Uterus (tissue), 4 donors: ENCODE measurements around the gene RBL1. TPM values are rescaled to one million over a fixed set of nuclear protein-coding genes. Genes with fewer than 3 reads are reported as not detected.
"Not testable (repeated sequence)": the region's sequence is repeated elsewhere in the genome, so short reads cannot be mapped to it uniquely, and the experiment has no call there.

Source experiments
- DNase-seq, 2 donors: peaks; one replicate each; pipeline ENCODE4 v3.0.0-alpha.2; 2019 to 2020
- H3K27ac ChIP-seq, 2 donors: fragments of 200-600 bp; sonication (generic); 1 replicate in 1 of 2; 2 replicates in 1 of 2; pipeline ENCODE4 v1.5.1; 2016 to 2018
- H3K27me3 ChIP-seq, 2 donors: fragments of 200-600 bp; sonication (generic); one replicate each; pipeline ENCODE4 v1.5.1; 2018 to 2019; ENCODE audit warnings: control low read depth in 1 of 2
- H3K36me3 ChIP-seq, 2 donors: fragments of 200-600 bp; sonication (generic); one replicate each; pipeline ENCODE4 v1.5.1; 2019; ENCODE audit warnings: control low read depth in 1 of 2
- H3K4me1 ChIP-seq, 2 donors: fragments of 200-600 bp; sonication (generic); one replicate each; pipeline ENCODE4 v1.5.1; 2018 to 2019; ENCODE audit warnings: control low read depth in 1 of 2
- H3K4me3 ChIP-seq, 2 donors: fragments of 200-600 bp; sonication (generic); 1 replicate in 1 of 2; 2 replicates in 1 of 2; pipeline ENCODE4 v1.5.1; 2018 to 2019; ENCODE audit warnings: mild to moderate bottlenecking in 1 of 2
- H3K9me3 ChIP-seq, 2 donors: fragments of 200-600 bp; sonication (generic); one replicate each; pipeline ENCODE4 v1.5.1; 2019; ENCODE audit warnings: control low read depth in 1 of 2
- POLR2A ChIP-seq, 2 donors: fragments of 450-650 bp; IDR thresholded peaks; one replicate each; pipeline ENCODE4 v1.6.1; 2016; ENCODE audit warnings: antibody characterized with exemption in 2 of 2, mild to moderate bottlenecking in 1 of 2, moderate library complexity in 1 of 2
- intact Hi-C: fragments of 100-400 bp; cut with DNase I; formaldehyde crosslinking; loops from one replicate; pipeline ENCODE4 v1.15.1; 2023; ENCODE audit warnings: low total_unique reads
- total RNA-seq, 4 donors: library from RNA; depleted of rRNA in 3 of 4; stranded (reverse); fragments of >200 nt in 3 of 4; gene quantifications; one replicate each; pipeline versions ENCODE4 v1.1.0 to v1.2.4, GENCODE V29; 2014 to 2023
- TF ChIP-seq, protein P1 (sequence below), 4 experiments: fragments of 200-600 bp in 2 of 4; fragments of 450-650 bp in 2 of 4; sonication (generic) in 2 of 4; IDR thresholded peaks; one replicate each; pipeline ENCODE4 v1.5.1; 2016 to 2019; ENCODE audit warnings: antibody characterized with exemption in 4 of 4, mild to moderate bottlenecking in 2 of 4, moderate library complexity in 1 of 4
- donor health status: DM: yes; HTN: yes; CAD: no.

RBL1 gene
- total RNA-seq, 4 donors from 2014 or later = 0.51 to 28.1 (median 12.0) TPM

DNA sequence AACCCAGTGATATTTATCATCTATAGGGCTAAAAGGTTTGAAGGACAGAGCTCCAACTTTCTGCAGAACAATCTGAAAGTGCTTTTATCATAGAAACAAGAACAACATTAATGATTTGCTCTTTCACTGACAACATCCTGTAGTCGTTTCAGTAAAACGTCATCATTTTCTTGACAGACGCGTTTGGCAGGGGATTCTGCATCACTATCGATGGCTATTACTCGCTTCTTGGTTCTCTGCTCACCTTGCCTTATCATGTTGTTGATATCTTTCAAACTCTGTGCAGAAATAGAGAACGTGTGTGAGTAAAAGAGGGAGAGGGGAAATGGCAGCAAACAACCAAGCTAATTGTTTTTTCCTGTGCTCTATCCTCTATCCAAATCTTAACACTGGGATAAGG, 97.1 kb downstream of the RBL1 start:
- H3K9me3 ChIP-seq = no peaks in the 10 kb centered on the region
- no peak for DNase-seq
- H3K4me3 ChIP-seq = no peak overlapping the region
- intact Hi-C loops = no loop called here
- no peaks in the 10 kb centered on the region for H3K27me3 ChIP-seq
- TF ChIP-seq, protein P1, sequence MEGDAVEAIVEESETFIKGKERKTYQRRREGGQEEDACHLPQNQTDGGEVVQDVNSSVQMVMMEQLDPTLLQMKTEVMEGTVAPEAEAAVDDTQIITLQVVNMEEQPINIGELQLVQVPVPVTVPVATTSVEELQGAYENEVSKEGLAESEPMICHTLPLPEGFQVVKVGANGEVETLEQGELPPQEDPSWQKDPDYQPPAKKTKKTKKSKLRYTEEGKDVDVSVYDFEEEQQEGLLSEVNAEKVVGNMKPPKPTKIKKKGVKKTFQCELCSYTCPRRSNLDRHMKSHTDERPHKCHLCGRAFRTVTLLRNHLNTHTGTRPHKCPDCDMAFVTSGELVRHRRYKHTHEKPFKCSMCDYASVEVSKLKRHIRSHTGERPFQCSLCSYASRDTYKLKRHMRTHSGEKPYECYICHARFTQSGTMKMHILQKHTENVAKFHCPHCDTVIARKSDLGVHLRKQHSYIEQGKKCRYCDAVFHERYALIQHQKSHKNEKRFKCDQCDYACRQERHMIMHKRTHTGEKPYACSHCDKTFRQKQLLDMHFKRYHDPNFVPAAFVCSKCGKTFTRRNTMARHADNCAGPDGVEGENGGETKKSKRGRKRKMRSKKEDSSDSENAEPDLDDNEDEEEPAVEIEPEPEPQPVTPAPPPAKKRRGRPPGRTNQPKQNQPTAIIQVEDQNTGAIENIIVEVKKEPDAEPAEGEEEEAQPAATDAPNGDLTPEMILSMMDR (IDR thresholded peaks at IDR 0.05) = no peak
- no peak for TF ChIP-seq POLR2A (IDR thresholded peaks at IDR 0.05)
- no peaks in the 10 kb centered on the region for H3K4me1 ChIP-seq
- no peaks in the 10 kb centered on the region for H3K36me3 ChIP-seq
- no peak overlapping the region for H3K27ac ChIP-seq

DNA sequence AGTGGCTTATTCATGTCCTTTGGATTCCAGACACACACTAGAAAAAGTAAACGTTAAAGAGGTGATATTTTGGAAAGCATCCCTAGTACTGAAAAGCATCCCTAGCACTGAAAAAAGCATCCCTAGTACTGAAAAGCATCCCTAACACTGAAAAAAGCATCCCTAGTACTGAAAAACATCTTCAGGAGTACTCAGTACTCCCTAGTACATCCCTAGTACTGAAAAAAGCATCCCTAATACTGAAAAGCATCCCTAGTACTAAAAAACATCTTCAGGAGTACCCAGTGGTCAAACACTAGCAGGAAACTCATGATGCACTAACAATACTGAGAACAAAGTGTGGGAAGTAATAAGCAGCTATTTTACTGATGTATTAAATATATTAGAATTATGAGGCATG, 98.7 kb downstream of the RBL1 start:
- Histone ChIP-seq H3K27me3 (no peaks in the 10 kb centered on the region), H3K27ac (no peak overlapping the region), H3K4me1 (no peaks in the 10 kb centered on the region), H3K36me3 (no peaks in the 10 kb centered on the region), H3K4me3 (no peak overlapping the region), H3K9me3 (no peaks in the 10 kb centered on the region)
- DNase-seq = no peak
- intact Hi-C loops = no loop called here
- TF ChIP-seq, protein P1 (IDR thresholded peaks at IDR 0.05) = no peak
- TF ChIP-seq POLR2A (IDR thresholded peaks at IDR 0.05) = no peak

DNA sequence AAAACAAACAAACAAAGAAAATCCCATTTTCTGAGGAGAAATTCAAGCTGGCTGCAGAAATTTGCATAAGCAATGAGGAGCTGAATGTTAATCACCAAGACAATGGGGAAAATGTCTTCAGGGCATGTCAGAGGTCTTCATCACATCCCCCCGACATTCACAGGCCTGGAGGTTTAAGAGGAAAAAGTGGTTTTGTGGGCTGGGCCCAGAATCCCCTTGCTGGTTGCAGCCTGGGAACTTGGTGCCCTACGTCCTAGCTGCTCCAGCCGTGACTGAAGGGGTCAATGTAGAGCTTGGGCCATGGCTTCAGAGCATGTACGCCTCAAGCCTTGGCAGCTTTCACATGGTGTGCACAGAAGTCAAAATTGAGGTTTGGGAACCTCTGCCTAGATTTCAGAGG, 101.6 kb downstream of the RBL1 start:
- H3K4me3 ChIP-seq, H3K9me3 ChIP-seq, H3K4me1 ChIP-seq, H3K27ac ChIP-seq, DNase-seq, intact Hi-C loops, H3K27me3 ChIP-seq, H3K36me3 ChIP-seq: not testable (repeated sequence)

DNA sequence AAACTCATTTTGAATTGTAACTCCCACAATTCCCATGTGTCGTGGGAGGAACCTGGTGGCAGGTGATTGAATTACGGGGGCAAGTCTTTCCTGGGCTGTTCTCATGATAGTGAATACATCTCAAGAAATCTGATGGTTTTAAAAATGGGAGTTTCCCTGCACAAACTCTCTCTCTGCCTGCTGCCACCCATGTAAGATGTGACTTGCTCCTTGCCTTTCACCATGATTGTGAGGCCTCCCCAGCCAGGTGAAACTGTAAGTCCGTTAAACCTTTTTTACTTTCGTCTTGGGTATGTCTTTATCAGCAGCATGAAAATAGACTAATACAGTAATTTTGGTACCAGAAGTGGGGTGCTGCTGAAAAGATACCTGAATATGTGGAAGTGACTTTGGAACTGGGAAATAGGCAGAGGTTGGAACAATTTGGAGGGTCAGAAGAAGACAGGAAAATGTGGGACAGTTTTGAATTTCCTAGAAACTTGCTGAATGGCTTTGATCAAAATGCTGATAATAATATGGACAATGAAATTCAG, 102.9 kb downstream of the RBL1 start:
- no peak for DNase-seq
- Histone ChIP-seq H3K36me3 (no peaks in the 10 kb centered on the region), H3K27ac (no peak overlapping the region), H3K4me1 (no peaks in the 10 kb centered on the region), H3K9me3 (no peaks in the 10 kb centered on the region), H3K27me3 (no peaks in the 10 kb centered on the region), H3K4me3 (no peak overlapping the region)
- TF ChIP-seq, protein P1 (IDR thresholded peaks at IDR 0.05) = no peak
- TF ChIP-seq POLR2A (IDR thresholded peaks at IDR 0.05) = no peak
- intact Hi-C loops = no loop called here

DNA sequence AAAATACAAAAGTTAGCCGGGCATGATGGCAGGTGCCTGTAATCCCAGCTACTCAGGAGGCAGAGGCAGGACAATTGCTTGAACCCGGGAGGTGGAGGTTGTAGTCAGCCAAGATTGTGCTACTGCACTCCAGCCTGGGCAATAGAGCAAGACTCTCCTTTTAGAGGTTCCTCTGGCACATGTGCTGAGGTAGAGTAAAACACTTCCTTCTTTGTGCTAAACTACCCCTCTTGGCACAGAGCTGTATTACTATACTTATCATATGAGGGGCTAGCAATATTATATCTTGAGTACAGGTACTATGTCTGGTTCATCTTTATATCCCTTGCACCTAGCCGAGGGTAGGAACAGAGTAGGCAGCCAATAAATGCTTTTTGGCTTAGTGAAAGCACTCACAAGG, 104.1 kb downstream of the RBL1 start:
- intact Hi-C loops = no loop called here
- no peaks in the 10 kb centered on the region for H3K4me1 ChIP-seq
- no peaks in the 10 kb centered on the region for H3K27me3 ChIP-seq
- H3K4me3 ChIP-seq = no peak overlapping the region
- H3K36me3 ChIP-seq = no peaks in the 10 kb centered on the region
- TF ChIP-seq, protein P1 (IDR thresholded peaks at IDR 0.05) = no peak
- TF ChIP-seq POLR2A (IDR thresholded peaks at IDR 0.05) = no peak
- H3K9me3 ChIP-seq = no peaks in the 10 kb centered on the region
- no peak overlapping the region for H3K27ac ChIP-seq
- no peak for DNase-seq

DNA sequence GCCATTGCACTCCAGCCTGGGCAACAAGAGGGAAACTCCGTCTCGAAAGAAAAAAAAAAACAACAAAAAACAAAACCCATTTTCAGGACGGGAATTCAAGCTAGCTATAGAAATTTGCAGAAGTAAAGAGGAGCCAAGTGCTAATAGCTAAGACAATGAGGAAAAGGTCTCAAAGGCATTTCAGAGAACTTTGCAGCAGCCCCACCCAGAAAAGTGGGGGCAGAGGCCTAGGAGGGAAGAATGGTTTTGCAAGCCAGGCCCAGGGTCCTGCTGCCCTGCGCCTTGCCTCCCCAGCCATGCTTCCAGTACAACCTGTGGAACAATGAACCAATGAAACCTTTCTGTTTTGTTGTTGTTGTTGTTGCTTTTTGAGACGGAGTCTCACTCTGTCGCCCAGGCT, 106.0 kb downstream of the RBL1 start:
- no peak overlapping the region for H3K4me3 ChIP-seq
- H3K36me3 ChIP-seq = no peaks in the 10 kb centered on the region
- H3K9me3 ChIP-seq = no peaks in the 10 kb centered on the region
- no peak for DNase-seq
- no peaks in the 10 kb centered on the region for H3K4me1 ChIP-seq
- H3K27me3 ChIP-seq = no peaks in the 10 kb centered on the region
- H3K27ac ChIP-seq = no peak overlapping the region
- TF ChIP-seq, protein P1 (IDR thresholded peaks at IDR 0.05) = no peak
- TF ChIP-seq POLR2A (IDR thresholded peaks at IDR 0.05) = no peak
- intact Hi-C loops = no loop called here
